ENCODE data around the gene COPS2.
A peak's percentile ranks its signal among the peaks of the same experiment; 100 is the strongest.
"Not testable (repeated sequence)": the region's sequence is repeated elsewhere in the genome, so short reads cannot be mapped to it uniquely, and the experiment has no call there.

Gene COPS2

DNA sequence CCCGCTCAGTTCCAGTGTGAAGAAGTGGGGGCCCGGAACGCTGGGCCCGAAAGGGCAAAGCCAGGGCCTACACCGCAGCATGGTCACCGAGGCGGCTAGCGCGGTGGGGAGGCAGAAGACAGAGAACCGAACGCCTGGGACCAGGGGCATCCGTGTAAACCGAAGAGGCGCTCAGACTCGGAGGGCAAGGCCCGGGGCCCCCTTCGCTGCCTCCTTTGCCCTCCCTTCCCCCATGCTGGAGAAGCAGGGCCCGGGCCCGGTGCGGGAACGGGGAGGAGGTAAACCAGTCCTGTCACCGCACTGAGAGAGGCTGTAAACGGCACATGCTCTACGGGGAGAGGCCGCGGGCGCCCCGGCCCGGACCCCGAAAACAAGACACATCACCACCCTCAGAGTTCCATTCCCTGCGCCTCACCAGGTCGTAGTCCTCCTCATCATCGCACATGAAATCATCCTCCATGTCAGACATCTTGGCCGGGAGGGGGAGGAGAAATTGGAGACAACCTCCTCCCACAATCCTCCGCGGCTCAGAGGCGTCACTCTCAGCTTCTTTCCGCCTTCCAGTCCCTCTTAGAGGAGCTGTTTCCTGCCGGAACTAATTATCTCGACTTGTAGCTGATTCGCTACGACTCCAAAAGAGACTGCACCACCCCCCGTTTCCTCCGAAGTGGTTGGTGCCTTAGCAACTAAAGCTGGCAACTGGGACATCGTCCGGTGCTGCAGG lies at the start of gene COPS2:
Gene COPS2, minus strand, starts transcription at position 490 of the 724 bp plus-strand sequence. Its CDS starts 21 bp downstream, at position 469.
- peak; percentile 99 for DNase-seq (ENCODE audit: low spot score)

DNA sequence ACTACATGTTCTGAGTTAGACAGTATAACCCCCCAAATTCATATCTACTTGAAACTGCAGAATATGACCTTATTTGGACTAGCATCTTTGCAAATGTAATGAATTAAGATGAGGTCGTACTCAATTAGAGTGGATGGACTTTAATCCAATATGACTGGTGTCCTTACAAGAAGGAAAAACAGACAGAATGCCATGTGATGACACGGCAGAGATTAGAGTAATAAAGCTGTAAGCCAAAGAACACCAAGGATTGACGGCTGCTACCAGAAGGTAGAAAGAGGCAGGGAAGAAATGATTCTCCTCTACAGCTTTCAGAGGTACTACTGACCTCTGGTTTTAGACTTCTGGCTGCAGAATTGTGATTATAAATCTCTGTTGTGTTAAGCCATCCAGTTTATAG lies 44.9 kb upstream of the COPS2 start:
- no peak for DNase-seq (ENCODE audit: low spot score)

DNA sequence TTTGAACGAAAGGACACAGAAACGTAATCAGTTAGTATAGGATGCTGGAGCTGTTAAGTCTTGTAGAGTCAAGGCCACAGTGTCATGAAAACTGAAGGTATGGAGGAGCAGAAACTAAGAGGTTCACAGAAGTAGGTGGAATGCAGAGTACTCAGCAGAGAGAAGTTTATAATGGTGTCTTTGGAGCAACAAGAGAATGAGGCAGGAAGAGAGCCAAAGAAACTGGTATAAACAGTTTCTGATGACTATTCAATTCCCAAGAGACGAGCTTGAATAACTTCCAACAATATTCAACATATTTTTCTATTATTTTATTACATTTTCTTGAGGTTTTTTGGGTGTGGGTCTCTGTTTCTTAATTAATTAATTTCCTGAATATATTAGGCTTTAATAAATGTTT lies 44.3 kb upstream of the COPS2 start:
- no peak for DNase-seq (ENCODE audit: low spot score)

DNA sequence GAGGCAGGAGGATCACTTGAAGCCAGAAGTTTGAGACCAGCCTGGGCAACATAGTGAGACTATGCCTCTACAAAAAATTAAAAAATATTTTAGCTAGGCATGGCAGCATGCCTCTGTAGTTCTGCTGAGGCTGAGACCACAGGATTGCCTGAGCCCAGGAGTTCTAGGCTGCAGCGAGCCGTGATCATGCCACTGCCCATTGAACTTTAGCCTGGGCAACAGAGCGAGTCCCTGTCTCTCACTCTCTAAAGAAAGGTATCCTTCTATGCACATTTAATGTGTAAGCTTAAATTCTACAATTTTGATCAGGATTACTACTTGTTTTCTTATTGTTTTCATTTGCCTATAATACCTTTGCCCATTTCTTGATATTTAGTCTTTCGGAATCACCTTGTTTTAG lies 41.5 kb upstream of the COPS2 start:
- no peak for DNase-seq (ENCODE audit: low spot score)

DNA sequence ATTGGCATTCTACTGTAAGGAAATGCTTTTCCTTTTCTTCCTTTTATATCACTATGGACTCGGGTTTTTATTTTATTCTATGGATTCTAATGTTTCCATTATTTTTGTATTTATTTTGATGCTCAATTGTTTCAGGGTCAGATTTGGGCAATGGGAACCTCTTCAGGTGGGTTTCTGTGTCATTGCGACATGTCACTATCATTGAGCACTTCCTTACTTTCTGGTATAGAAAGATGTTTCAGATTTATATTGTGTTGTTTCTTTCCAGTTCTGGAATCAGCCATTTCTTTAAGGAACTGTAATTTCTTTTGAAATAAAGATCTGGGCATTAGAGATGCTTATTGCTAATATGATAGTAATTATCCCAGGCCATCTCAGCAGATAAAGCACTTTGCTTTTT lies 36.5 kb upstream of the COPS2 start:
- DNase-seq (ENCODE audit: low spot score): no peak

DNA sequence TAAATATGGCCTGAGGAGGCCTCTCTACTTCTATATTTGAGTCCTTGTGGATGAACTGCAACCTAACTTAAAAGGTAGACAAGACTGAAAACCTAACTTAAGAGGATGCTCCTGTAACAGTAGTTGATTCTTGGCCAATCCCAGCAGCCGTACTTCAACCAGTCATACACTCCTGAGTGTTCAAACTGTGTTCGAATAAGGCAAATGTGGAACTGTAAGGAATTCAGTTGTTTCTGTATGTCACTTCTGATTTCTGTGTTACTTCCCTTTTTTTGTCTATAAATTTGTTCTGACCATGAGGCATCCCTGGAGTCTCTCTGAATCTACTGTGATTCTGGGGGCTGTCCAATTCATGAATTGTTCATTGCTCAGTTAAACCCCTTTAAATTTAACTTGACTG lies 35.2 kb upstream of the COPS2 start:
- no peak for DNase-seq (ENCODE audit: low spot score)

DNA sequence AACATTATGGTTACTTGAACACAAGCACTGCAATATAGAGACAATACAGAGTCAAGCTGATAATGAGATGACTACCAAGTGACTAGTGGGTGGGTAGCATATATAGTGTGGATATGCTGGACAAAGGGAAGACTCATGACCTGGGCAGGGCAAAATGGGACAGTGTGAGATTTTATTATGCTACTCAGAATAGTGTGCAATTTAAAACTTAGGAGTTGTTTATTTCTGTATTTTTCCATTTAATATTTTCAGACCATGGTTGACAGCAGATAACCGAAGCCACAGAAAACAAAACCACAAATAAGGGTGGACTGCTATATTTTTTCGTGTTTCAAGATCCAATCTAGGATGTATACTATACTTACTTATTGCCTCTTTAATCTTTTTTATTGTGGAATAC lies 34.2 kb upstream of the COPS2 start:
- DNase-seq (ENCODE audit: low spot score): no peak

DNA sequence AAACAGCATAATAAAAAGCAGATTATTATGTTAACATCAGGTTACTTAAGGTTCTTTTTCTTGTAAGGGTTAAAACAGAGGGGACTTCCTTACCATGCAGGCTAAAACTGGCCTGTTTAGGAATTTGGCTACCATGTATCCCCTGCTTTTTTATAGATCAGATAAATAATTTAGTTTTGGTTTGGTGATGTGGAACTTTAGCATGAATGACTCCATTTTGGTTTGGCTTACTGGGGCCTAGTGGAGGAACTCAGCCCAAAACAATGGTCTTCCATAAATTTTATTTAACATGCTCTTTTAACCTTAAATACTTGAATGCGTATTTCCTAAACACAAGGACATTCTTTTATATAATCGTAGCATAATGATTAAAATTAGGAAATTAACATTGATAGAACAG lies 33.5 kb upstream of the COPS2 start:
- no peak for DNase-seq (ENCODE audit: low spot score)

DNA sequence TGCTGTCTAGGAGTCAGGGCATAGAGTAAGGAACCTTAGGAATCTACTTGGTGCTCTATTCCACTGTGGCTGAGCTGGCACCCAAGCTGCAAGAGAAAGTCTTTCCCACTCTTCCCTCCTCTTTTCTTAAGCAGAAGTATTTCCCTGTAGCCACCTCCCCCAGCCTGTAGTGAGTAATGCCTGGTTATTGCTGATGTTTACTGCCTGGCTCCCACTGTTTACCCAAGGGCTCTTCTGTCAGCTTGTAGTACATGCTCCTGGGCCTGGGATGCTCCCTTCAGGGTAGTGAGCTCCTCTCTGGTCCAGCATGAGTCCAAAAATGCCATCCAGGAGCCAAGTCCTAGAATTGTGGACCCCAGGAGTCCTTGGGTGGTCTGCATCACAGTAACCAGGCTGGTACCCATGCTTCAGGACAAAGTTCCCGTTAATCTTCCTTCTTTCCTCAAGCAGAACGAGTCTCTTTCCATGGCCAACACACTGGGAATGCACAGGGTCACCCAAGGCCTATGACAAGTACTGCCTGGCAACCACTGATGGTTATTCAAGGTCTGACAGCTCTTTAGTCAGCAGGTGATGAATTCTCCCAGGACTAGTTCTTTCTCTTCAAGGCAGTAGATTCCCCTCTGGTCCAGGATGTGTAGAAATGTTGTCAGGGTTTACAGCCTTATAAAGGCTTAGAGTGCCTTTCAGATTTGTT lies 32.3 kb upstream of the COPS2 start:
- DNase-seq (ENCODE audit: low spot score): no peak

DNA sequence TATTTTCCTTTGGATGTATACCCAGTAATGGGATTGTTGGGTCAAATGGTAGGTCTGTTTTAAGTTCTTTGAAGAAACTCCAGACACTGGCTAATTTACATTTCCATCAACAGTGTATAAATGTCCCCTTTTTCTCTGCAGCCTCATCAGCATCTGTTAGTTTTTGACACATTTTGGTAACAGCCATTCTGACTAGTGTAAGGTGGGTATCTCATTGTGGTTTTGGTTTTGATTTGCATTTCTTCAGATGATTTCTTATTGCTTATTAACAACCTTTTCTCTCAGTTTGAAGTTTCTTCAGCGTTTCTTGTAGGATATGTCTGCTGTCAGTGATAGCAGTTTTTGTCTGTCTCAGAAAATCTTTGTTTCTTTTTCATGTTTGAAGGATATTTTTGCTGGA lies 30.1 kb upstream of the COPS2 start:
- DNase-seq (ENCODE audit: low spot score): no peak

DNA sequence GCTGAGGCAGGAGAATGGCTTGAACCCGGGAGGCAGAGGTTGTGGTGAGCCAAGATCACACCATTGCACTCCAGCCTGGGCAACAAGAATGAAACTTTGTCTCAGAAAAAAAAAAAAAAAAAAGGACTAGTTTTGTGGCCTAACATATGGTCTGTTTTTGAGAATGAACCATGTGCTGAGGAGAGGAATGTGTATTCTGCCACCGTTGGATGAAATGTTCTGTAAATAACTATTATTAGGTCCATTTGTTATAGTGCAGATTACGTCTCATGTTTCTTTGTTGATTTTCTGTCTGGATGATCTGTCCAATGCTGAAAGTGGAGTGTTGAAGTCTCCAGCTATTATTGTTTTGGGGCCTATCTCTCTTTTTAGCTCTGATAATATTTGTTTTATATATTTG lies 28.3 kb upstream of the COPS2 start:
- not testable (repeated sequence) for DNase-seq (ENCODE audit: low spot score)

DNA sequence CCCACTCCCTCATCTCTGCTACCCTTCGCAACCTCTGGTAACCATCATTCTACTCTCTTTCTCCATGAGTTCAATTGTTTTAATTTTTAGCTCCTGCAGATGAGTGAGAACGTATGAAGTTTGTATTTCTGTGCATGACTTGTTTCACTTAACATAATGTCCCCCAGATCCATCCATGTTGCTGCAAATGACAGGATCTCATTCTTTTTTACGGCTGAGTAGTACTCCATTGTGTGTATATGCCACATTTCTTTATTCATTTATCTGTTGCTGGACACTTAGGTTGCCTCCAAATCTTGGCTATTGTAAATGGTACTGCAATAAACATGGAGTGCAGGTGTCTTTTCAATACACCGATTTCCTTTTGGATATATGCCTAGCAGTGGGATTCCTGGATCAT lies 26.7 kb upstream of the COPS2 start:
- no peak for DNase-seq (ENCODE audit: low spot score)

DNA sequence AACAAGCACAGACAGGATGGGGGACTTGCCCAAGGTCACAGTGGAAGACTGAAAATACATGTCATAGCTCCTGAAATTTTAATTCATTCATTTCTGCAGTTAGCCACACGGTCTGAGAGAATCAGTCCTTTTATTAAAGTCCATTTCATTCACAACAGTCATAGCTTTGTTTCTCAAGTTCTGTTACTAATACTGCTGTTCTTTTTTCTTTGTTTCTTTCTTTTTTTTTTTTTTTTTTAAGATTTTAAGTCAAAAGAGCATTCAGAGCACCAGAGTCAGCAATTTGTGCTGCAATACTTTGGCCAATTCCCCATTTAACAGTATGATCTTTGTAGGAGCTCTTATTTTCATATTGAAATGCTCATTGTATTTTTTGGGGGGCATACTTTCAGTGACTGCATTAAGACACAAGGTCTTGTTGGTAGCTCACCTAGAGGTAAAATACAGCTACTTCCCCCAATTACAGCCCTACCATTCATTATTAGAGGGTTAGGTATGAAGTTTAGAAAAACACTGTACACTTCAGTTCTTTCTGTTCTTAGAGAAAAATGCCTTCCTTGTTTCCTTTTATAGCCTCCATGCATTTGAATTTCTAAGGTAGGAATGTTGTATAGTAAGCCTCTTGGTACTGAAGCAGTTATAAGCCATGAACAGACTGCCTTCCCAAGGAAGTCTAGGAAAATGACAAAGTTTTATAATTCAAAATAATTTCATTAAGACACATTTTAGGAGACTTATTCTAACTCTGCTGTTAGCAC lies 24.2 kb upstream of the COPS2 start:
- no peak for DNase-seq (ENCODE audit: low spot score)

DNA sequence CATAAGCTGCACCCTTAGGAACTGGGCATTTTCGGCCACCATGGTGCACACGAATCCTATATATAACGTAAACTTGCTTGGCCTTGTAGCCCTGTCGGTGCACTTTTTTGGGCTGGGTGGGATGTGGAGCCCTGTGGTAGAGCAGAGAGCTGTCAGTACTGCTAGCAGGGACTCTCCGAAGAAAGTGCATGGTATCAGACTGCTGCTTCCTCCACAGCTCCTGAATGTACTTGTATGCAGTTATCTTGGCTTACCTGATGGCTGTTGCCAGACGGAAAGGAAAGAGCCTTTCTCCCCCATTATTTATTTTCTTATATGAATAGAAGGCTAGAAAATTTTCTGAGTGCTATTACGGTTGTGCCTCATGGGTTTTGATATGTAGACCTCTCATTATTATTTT lies 23.1 kb upstream of the COPS2 start:
- DNase-seq (ENCODE audit: low spot score): no peak

DNA sequence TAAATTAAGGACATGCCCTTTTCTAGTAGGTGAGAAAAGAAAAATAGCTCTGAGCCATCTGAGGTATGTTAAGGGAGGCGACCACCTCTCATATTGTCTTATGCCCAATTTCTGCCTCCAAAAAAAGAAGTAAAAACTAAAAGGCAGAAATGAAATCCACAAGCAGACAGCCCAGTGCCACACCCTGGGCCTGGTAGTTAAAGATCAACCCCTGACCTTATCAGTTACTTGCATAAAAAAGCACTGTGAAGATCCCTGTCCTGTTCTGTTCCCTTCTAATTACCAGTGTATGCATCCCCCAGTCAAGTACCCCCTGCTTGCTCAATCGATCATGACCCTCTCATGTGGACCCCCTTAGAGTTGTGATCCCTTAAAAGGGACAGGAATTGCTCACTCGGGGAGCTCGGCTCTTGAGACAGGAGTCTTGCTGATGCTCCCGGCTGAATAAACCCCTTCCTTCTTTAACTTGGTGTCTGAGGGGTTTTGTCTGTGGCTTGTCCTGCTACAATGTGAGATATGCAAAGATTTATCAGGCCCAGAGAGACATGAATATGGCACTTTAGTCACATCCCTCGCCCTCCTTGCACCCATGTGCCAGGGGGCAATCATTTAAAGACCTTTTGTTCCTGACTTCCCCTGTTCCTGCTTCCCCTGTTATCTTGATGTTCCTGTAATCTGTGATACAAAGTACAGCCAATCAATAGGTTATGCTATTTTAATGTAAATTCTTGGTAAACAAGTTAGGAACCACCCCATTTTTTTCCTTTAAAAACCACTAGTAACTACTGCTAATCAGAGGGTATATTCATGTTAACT lies 20.4 kb upstream of the COPS2 start:
- DNase-seq (ENCODE audit: low spot score): not testable (repeated sequence)

DNA sequence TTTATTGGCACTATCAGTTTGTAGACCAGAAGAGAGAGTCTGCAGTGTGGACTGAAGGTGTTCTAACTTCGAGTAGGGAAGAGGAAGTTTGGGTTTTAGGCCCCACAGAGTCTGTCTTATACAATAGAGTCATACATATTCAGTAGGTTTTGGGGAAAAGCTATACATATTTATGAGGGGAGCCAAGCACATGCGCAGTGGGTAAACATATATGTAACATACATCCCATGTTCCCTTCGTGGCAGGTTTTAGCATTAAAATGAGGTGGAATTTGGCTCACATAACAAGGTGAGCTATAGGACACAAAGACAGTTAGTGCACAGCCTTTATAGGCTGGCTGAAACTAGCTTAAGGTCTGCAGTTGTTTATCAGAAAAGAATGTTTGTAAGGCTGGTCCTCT lies 19.5 kb upstream of the COPS2 start:
- DNase-seq (ENCODE audit: low spot score): no peak

DNA sequence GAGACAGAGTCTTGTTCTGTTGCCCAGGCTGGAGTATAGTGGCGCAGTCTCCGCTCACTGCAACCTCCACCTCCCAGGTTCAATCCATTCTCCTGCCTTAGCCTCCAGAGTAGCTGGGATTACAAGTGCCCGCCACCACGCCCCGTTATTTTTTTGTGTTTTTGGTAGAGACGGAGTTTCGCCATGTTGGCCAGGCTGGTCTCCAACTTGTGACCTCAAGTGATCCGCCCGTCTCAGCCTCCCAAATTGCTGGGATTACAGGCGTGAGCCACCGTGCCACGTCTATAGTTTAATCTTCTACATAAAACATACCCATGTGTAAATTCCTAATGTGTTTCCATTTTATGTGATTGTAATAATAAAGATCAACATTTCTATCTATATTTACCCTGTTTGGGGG lies 16.4 kb upstream of the COPS2 start:
- no peak for DNase-seq (ENCODE audit: low spot score)

DNA sequence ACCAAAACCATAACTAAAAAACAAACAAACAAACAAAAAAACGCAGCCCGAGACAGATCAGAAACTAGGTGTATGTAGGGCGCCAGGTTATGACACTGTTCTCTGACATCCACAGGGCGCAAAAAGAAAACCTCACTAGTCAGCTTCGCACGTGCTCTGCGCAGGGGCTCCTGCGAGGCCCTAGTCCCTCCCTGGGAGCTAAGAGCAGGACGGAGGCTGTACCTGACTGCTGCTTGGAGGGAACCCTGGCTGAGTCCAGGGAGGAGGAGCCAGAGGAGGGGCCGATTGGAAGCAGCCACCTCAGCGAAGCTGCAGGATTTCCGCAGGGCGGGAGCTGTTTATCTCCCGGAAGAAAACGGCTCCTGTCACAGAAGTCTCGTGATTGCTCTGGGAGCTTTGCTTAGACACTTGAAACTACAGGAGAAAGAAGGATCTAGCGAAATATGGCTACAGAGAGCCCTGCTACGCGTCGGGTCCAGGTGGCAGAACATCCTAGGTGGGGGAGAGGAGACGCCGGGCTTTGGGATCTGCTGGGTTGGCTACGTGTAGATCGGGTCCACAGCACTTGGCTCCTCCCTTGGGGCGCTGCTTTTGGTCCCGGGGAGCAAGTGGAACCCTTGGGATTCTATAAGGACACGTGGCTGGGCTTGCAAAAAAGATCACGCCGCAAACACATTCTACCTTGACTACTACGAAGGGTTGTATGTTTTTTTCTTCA lies 14.6 kb upstream of the COPS2 start, which contains the start of gene GALK2:
Gene GALK2, plus strand, starts transcription at position 368 of the 718 bp plus-strand sequence. Its CDS starts 76 bp downstream, at position 444.
- DNase-seq (ENCODE audit: low spot score): peak; percentile 96

DNA sequence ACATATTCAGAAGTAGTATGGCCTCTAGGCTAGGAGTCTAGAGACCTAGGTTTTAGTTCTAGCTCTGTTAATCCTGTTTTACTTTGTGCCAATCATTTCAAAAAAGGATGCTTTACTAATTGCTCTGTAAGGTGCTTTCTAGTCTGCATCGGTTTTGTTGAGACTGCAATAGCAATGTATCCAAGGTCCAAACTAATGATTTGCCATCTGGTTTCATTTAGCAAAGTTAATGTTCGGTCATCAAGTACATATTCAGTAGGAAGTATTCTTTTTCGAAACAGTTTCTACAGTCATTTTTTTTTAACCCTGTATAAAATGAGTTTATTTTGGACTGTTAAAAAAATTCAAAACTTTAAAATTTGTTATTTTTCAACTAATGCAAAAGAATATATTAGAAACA lies 12.6 kb upstream of the COPS2 start:
- DNase-seq (ENCODE audit: low spot score): no peak

DNA sequence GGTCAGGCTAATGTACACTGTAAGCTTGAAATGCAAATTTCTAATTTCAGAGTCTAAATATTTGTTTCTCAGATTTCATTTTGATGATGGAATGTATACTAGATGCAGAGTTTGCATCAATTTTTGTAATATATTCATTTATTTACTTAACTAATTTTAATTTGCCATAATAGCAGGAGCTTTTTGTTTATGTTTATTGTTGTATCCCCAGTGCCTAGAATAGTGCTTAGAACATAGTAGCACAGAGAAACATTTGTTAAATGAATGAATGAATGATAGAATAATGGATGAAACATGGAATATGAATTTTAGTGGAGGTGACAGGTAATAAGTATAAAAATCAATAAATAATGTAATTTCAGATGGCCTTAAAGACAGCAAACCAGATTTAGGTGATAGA lies 9.5 kb upstream of the COPS2 start:
- no peak for DNase-seq (ENCODE audit: low spot score)

DNA sequence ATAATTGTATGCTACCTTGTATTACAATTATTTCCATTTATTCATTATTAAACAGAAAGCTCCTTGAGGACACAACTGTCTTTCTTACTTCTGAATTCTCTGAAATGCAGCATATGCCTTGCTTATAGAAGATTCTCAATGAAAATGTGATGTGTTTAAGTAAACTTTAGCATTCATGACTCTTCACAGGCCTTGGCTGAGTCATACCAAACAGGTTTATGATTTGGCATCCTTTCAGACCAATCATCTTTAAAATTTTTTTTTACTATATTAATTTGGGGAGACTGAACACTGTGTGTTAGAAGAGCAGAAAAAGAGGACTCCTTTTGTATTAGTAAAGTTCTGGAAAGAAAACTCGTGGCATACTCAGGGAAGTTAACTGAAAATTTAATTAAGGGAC lies 8.3 kb upstream of the COPS2 start:
- DNase-seq (ENCODE audit: low spot score): no peak
